Measurements from ENCODE around the gene BHLHA15.

Gene BHLHA15

GRCh38 chr7:98211221-98211675, at the start of gene BHLHA15:
Gene BHLHA15 (plus strand): TSS chr7:98211439. CDS start chr7:98212310, 871 bp downstream.
- no peak for DNase-seq

- DNase-seq = no peak
Measured at GRCh38 chr7:98162758-98163157, 48.5 kb upstream of the BHLHA15 start.

DNA sequence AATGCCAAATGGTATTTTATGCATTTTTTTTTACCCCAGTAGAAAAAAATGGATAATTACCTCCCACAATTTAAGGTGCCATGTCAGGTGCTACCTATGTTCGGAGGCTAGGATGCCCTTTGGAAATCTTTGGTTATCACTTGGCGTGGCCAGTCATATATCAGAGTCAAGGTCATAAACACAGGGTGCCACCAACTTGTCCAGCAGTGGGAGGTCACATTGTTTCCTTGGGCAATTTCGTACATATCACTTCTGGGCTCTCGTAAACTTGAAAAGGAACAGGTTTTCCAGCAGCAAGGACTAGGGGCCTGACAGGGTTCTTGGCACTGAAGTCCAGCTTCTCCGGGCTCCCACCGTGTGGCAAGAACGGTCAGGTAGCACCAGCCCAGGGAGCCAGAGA, 48.0 kb upstream of the BHLHA15 start:
- DNase-seq = no peak

- no peak for DNase-seq
Measured at GRCh38 chr7:98163704-98164494, 47.3 kb upstream of the BHLHA15 start.

DNA sequence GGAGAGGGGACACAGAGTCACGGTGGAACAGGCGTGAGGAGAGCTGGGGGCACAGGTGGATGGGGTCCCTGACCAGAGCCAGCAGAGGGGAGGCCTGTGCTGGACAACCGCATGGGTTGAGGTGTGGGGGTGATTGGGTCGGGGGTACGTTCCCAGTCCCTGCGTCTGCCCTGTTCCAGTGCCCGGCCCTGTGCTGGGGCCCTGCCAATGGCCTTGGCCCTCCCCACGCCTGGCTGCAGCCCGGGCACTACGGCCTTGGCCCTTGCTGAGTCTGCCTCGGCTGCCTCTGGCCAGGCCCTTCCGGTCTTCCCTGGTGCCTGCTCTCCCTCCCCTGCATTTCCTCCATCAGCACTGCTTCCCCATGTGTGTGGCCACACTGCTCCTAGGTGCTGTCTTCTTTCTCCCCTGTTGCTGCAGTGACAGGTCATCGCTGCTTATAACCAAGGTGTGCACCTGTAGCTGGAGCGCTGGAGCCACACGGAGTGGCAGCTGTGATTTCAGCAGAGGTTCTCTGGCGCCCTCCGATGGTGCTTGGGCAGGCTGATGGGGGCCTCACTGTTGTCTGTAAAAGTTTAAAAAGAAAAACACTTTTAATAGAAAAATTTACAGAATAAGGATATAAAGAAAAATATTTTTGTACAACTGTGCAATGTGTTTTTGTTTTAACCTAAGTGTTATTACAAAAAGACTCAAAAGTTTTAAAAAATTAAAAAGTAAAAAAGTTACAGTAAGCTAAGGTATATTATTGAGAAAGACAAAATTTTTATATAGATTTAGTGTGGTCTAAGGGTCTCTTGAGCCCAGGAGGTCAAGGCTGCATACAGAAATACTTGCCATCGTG, 45.2 kb upstream of the BHLHA15 start:
- peak; percentile 78 for DNase-seq

- DNase-seq = no peak
Measured at GRCh38 chr7:98166668-98166970, 44.6 kb upstream of the BHLHA15 start.

- no peak for DNase-seq
Measured at GRCh38 chr7:98167653-98168052, 43.6 kb upstream of the BHLHA15 start.

DNA sequence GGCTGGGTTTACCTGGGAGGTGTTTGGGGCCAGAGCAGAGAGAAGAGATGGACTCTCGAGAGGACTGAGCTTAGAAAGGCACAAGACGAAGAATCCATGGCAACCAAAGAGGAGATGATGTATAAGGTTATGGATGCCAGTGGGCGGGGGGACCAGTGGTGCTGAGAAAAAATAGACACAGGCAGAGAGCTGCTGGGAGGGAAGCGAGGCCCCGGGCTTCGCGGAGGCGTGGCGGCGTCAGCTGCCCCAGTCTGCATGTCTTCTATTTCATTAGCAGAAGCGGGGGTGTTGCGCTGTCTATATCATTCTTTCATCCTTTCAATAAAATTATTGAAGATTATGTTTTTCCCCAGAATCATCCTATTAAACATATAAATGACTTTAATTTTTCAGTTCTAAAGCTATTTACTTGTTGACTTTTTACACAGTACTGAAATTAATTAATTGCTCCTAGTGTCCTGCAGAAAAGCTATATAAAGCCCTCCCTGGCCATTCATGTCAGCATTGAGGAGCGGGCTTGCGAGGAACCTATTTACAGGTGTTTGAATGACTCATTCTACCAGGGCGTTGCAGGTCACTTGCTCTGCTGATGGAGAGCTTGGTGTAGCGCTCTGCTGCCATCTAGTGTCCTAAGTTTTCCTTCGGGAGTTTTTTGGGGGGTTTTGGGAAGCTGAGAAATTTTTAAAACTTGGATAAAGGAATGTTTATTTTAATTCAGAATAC, 42.9 kb upstream of the BHLHA15 start:
- peak; percentile 84 for DNase-seq

GRCh38 chr7:98168904-98169621, 42.2 kb upstream of the BHLHA15 start:
- DNase-seq = no peak

DNA sequence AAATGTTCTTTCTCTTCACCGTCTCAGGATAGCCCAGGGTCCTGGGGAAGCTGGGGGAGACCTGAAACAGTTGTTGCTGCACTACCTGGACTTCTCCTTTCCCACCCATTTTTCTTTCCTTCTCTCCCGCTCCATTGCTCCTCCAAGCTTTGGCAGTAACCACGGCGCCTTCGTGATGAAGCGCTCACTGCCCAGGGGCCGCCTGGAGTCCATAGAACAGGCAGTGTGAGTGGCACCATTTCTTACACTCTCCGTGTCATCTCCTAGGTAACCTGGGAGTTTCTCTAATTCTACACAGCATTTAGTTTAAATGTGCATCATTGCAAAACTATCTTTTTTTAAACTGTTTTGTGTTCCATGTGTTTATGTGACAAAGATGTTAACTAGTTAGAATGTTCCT, 40.3 kb upstream of the BHLHA15 start:
- no peak for DNase-seq

DNA sequence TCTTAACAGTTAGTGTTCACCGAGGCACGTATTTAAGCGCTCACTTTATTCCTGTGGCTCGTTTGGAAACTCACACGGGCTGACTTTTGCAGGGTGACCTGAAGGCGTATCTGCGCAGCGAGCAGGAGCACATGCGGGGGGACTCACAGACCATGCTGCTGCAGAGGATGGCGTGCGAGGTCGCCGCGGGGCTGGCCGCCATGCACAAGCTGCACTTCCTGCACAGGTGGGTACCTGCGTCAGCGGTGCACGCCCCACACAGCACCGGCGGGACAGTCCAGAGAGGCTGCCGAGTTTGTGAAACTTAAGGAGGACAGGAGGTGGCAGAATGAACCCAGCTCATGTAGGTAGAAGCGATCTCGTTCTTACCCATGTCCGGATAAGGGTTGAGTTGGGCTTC, 39.8 kb upstream of the BHLHA15 start:
- DNase-seq = no peak

DNA sequence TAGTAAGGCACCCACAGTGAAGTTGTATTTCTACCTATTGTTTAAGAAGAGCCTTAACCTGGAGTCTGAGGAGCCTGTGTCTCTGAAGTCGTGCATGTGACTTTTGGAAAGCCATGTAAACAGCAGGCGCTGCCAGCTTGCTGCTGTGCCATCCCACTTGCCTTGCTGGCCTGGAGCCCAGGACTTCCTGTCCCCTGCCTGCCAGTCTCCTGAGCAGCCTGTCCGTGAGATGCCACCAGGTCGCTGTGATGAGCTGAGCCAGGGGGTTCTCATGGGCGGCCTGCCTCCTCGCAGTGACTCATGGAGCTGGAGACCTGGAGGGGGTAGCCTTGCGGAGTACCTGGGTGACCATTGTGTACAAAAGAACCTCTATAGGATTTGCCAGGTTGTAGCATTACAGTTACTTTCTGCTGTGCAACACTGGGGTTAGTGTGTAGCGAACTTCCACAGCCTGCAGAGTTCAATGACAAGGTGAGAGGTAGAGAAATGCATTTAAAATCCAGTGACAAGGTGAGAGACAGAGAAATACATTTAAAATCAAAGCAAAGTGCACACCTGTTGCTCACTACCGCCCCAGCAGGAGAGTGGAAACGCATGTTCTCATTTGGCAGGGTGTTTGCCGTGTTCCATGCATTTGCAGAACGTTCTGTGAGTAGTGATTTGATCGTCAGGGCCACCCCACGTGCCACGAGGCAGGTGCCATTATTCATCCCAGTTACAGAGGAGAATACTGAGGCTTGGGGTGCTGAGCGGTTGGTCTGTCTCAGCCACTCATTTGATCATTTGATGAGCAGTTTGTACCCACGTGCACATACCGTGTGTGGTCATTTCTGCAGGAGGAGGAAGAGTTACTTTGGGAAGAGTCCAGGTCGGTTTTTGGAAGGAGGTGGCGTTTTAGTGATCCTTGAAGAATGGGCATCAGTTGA, 36.6 kb upstream of the BHLHA15 start:
- DNase-seq = no peak

GRCh38 chr7:98175260-98175940, 35.8 kb upstream of the BHLHA15 start:
- no peak for DNase-seq

- no peak for DNase-seq
Measured at GRCh38 chr7:98177553-98177952, 33.7 kb upstream of the BHLHA15 start.

DNA sequence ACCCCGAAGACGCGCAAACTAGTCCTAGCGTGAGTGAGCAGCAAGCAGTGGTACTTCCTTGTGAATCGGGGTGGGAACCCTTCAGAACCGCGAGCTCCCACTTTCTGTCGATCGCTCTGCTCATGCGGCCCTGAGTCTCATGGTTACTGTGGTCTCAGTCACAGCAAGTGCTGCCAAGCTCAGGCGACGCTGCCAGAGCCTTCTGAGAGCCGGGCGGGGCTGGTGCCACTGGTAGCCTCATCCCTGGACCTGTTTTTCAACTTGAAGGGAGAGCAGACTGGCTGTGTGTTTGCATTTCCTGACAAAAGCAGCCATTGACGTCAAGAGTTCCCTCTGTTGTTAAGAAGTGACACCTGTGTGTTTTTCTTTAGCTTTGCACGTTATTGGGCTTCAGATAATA, 32.9 kb upstream of the BHLHA15 start:
- DNase-seq = no peak

DNA sequence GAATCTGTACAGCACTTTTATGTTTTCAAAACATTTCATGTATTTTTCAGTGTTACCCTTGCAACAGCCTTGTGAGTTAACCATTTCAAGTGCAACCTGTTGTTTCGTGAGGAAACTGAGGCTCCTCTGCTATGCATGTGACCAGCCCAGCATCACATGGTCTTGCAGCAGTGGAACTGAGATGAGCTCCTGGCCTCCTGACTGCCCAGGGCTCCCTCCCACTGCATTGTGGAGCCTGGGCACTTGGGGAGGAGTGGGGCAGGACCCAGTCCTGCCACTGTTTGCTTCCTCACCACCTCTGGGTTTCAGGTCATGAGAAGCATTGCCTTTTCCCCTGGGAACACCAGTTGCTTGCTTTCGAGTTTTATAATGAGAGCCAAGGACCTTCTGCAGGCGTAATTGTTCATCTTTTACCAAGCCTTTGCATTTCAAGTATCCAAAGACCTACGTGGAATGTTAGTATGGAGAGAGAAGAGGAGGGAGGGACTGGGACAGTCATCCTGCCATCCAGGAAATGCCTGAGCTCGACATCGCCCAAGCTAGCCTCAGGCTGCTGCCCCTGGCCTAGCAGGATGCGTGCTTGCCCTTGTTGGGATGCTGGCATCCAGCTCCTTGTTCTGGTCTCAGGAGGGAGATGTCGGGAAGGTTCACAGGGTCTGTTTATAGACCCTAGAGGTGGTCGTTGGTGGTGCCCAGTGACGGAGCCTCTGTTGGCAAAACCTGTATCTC, 32.3 kb upstream of the BHLHA15 start:
- DNase-seq = no peak

DNA sequence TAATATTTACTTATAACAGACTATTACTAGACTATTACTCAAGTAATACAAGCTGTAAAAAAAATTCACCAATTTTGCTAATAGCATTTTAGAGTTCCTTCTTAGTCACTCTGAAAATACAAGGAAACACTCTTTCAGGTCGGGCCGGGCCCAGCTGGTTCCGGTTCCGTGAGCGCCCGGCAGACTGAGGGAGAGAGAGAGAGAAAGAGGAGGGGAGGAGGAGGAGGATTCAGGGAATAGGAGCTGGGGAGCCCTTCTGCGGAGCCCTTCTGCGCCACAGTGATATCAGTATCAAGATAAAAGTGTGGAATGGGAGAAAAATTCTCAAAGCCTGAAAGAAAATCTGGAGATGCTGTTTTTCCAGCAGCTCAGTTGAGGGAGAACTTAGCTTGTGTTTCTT, 30.5 kb upstream of the BHLHA15 start:
- DNase-seq = no peak

GRCh38 chr7:98185101-98185500, 26.1 kb upstream of the BHLHA15 start:
- no peak for DNase-seq

DNA sequence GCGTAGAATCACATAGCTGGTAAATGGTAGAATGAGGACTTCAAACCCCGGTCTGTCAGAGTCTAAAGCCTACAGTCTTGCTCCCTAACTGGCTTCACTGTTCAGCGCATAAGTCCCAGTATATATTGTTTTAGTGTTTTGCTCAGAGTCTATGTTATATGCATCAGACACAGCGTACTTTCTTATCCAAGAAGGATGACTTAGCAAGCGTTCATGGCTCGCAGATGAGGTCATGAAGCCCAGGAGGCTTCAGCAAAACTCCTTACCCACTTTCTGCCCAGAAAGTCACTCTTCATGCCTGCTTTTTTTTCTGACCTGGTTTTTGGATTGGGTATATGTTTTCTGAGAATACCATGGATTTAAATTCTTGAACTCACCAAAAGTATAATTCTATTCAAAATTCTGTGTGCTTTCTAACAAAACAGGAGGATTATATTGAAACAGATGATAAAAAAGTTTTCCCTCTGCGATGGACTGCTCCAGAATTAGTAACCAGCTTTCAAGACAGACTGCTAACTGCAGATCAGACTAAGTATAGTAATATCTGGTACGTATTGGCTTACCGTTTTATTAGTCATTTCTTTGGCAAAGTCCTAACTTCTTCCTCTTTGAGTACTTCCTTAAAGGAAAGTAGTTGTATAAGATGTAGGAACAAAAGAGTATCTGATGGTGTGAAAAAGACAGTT, 24.6 kb upstream of the BHLHA15 start:
- no peak for DNase-seq

DNA sequence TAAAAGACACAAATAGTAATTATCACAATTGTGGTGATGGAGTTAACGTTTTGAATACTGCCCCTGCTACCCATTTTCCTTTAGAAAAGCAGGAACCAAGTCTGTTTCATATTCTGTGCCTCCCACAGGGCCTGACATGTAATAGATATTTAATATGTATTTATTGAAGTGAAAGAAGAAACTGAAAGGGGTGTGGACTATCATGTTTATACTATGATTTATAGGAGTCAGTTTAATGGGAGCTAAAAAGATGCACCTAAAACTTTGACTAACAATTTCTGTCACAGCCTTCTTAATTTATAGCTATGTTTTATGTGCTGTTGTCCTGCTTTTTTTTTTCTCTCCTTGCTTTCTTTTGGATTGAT, 24.1 kb upstream of the BHLHA15 start:
- DNase-seq = no peak
